ENCODE data around the gene SOCS6.
"Not testable (repeated sequence)": the region's sequence is repeated elsewhere in the genome, so short reads cannot be mapped to it uniquely, and the experiment has no call there.

Gene SOCS6

GRCh38 chr18:70359071-70359470, 70.2 kb downstream of the SOCS6 start:
- DNase-seq (ENCODE audit: low read depth in 3 of 3): no peak

GRCh38 chr18:70362258-70362657, 73.4 kb downstream of the SOCS6 start:
- no peak for DNase-seq (ENCODE audit: low read depth in 3 of 3)

GRCh38 chr18:70363861-70364260, 75.0 kb downstream of the SOCS6 start:
- no peak for DNase-seq (ENCODE audit: low read depth in 3 of 3)

GRCh38 chr18:70365361-70365760, 76.5 kb downstream of the SOCS6 start:
- no peak for DNase-seq (ENCODE audit: low read depth in 3 of 3)

GRCh38 chr18:70366174-70366573, 77.3 kb downstream of the SOCS6 start:
- no peak for DNase-seq (ENCODE audit: low read depth in 3 of 3)

GRCh38 chr18:70366670-70367069, 77.8 kb downstream of the SOCS6 start:
- DNase-seq (ENCODE audit: low read depth in 3 of 3): no peak

- not testable (repeated sequence) for DNase-seq (ENCODE audit: low read depth in 3 of 3)
Observed at GRCh38 chr18:70367344-70367743, 78.5 kb downstream of the SOCS6 start.

- DNase-seq (ENCODE audit: low read depth in 3 of 3): no peak
Observed at GRCh38 chr18:70368903-70369302, 80.1 kb downstream of the SOCS6 start.

- no peak for DNase-seq (ENCODE audit: low read depth in 3 of 3)
Observed at GRCh38 chr18:70370762-70371733, 82.2 kb downstream of the SOCS6 start.

GRCh38 chr18:70371908-70372307, 83.1 kb downstream of the SOCS6 start:
- DNase-seq (ENCODE audit: low read depth in 3 of 3): no peak

- no peak for DNase-seq (ENCODE audit: low read depth in 3 of 3)
Observed at GRCh38 chr18:70372450-70373041, 83.7 kb downstream of the SOCS6 start.

GRCh38 chr18:70373042-70373519, 84.2 kb downstream of the SOCS6 start:
- DNase-seq (ENCODE audit: low read depth in 3 of 3): no peak

- no peak for DNase-seq (ENCODE audit: low read depth in 3 of 3)
Observed at GRCh38 chr18:70374154-70374553, 85.3 kb downstream of the SOCS6 start.

- DNase-seq (ENCODE audit: low read depth in 3 of 3): no peak
Observed at GRCh38 chr18:70376137-70376913, 87.5 kb downstream of the SOCS6 start.

GRCh38 chr18:70376914-70377258, 88.0 kb downstream of the SOCS6 start:
- no peak for DNase-seq (ENCODE audit: low read depth in 3 of 3)

- no peak for DNase-seq (ENCODE audit: low read depth in 3 of 3)
Observed at GRCh38 chr18:70377317-70377799, 88.5 kb downstream of the SOCS6 start.

- no peak for DNase-seq (ENCODE audit: low read depth in 3 of 3)
Observed at GRCh38 chr18:70377857-70378701, 89.2 kb downstream of the SOCS6 start.
